ENCODE data around the gene CATSPERD.
A peak's percentile ranks its signal among the peaks of the same experiment; 100 is the strongest.
"Not testable (repeated sequence)": the region's sequence is repeated elsewhere in the genome, so short reads cannot be mapped to it uniquely, and the experiment has no call there.

CATSPERD gene

DNA sequence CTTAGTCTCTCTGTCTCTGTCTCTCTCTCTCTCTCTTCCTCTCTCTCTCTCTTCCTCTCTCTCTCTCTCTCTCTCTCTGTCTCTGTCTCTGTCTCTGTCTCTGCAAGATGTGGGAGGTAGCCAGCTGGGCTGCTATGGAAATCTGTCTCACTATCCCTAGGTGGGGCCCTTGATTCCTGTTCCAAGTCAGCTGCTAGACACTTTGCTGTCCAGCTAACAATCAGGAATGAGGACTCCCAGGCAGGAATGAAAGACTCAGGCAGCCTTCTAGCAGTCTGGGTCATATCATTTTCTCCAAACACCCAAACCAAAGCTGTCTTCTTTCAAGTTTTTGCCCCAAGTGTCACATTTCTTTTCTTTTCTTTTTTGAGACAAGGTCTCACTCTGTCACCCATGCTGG lies 23.2 kb downstream of the CATSPERD start:
- DNase-seq, result peak; percentile 56

DNA sequence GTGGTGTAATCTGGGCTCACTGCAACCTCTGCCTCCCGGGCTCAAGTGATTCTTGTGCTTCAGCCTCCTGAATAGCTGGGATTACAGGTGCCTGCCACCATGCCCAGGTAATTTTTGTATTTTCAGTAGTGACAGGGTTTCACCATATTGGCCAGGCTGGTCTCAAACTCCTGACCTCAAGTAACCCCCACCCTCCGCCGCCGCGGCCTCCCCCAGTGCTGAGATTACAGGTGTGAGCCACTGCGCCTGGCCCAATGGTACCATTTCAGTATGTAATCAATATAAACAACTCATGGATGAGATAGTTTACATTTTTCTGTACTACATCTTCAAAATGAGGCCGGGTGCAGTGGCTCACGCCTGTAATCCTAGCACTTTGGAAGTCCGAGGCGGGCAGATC lies 24.6 kb downstream of the CATSPERD start:
- DNase-seq, result not testable (repeated sequence)

DNA sequence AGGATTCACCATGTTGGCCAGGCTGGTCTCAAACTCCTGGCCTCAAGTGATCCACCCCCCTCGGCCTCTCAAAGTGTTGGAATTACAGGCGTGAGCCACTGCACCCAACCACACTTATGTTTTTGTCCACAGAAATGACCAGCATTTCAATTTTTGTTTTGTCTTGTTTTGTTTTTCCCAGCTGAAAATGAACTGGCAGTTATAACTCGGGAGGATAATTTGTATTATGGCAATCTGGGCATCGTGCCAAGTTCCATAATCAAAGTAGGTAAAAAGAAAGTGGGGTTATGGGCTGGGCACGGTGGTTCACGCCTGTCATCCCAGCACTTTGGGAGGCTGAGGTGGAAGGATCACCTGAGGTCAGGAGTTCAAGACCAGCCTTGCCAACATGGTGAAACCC lies 28.5 kb downstream of the CATSPERD start:
- not testable (repeated sequence) for DNase-seq

GRCh38 chr19:5749505-5749904 lies 29.1 kb downstream of the CATSPERD start:
- no peak for DNase-seq

DNA sequence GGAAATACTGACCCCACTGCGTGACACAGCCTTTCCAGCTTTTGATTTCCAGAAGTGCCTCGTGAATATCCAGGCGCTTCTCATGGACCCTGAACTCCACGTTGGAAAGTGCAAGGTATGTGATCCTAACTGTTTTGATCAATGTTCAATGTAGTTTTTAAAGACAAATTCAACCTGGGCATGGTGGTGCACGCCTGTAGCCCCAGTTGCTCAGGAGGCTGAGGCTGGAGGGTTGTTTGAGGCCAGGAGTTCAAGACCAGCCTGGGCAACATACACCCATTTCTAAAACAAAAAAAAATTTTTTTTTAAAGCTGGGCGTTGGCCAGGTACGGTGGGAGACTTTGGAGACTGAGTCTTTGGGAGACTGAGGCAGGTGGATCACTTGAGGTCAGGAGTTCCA lies 31.3 kb downstream of the CATSPERD start:
- DNase-seq, result no peak

DNA sequence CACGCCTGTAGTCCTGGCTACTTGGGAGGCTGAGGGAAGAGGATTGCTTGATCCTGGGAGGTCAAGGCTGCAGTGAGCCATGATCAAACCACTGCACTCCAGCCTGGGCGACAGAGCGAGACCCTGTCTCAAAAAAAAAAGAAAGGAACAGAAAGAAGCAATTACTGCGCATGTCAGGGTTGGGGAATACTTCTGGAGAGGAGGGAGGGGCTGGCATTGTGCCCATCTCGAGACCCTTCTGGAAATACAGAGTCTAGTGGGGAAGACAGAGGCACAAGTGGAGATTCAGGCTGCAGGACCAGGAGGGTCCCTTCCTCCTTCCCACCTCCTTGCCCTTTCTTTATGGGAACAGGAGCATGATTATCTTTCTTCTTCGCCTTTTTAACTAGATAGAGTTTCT lies 33.3 kb downstream of the CATSPERD start:
- DNase-seq, result no peak

DNA sequence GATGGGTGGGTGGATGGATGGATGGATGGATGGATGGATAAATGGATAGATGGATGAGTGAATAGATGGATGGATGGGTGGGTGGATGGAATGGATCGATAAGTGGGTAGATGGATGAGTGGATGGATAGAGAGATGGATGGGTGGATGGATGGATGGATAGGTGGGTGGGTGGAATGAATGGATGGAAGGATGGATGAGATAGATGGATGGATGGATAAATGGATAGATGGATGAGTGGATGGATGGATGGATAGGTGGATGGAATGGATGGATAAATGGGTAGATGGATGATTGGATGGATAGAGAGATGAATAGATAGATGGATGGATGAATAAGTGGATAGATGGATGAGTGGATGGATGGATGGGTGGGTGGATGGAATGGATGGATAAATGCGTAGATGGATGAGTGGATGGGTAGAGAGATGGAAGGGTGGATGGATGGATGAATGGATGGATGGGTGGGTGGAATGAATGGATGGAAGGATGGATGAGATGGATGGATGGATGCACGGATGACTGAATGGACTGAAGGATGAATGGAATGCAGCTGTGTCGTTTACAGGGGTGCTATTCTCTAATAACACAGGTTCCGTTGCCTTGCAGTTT lies 42.3 kb downstream of the CATSPERD start:
- DNase-seq, result no peak

- no peak for DNase-seq
Observed at GRCh38 chr19:5765220-5765619, 44.8 kb downstream of the CATSPERD start.

- no peak for DNase-seq
Observed at GRCh38 chr19:5767949-5768348, 47.5 kb downstream of the CATSPERD start.

GRCh38 chr19:5772416-5772815 lies 52.0 kb downstream of the CATSPERD start:
- no peak for DNase-seq

DNA sequence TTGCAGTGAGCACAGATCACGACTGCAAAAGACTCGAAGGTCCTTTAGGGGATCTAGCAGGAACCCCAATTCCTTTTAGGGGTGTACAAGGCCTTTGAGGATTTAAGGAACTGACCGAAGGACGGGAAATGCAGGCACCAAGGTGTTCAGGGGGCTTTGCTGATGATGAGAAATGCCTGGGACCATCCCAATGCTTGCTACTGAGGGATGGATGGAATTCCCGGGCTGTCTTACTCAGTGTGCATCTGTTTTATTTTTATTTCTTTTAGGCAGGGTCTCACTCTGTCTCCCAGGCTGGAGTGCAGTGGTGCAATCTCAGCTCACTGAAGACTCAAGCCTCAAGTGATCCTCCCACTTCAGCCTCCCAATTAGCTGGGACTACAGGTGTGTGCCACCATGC lies 52.8 kb downstream of the CATSPERD start:
- no peak for DNase-seq

- DNase-seq, result no peak
Observed at GRCh38 chr19:5774921-5775320, 54.5 kb downstream of the CATSPERD start.

DNA sequence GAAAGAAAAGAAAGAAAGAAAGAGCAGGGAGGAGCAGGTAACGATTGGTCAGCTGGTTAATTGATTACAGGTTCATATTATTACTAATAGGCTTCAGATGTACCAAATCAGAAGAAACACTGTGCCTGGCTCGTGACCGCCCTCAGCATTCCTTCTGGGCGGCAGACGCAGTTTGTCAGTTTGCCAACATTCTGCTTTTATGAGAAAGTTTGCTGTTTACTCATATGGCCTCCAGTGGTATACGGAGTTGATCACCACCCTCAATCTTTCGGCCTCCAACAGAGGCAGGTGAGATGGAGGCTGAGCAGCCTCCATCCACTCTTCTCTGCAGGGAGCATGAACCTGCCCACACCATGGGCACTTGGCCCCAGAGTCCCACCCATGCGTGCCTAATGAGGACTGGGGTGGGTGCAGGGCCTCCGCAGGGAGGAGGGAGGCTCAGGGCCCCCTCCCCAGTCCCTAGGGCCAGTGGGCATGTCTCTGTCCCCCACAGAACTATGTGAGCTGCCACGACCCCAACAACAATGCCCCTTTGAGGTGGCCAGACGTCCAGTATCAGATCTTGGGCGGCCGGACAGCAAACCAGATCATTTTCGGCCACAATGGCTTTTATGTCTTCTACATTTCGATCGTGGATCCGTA lies 55.4 kb downstream of the CATSPERD start:
- no peak for DNase-seq

DNA sequence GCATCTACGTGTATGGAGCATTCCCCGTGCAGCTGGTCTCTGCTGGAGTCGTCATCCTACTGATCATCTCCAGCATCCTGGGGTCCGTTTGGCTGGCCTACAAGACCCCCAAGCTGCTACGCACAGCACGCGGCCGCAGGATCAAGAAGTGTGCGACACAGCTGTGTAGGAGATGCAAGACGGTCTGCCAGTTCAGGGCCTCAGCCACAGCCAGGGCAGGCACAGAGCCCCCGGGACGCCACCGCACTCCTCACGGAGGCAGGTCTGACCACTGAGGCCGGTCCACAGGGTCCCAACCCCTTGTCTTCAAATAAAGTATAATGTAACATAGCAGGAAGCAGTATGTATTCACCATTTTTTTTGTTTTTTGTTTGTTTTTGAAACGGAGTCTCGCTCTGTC lies 58.0 kb downstream of the CATSPERD start:
- DNase-seq, result no peak

DNA sequence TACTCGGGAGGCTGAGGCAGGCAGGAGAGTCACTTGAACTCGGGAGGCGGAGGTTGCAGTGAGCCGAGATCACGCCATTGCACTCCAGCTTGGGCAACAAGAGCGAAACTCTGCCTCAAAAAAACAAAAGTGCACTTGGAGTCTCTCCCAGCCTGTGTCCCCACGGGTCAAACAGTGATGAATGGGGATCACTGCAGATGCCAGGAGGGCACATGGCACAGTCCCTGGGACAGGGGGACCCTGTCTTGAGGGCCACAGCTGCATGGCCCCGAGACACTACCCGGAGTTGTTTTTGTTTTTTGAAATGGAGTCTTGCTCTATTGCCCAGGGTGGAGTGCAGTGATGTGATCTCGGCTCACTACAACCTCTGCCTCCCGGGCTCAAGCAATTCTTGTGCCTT lies 60.5 kb downstream of the CATSPERD start:
- DNase-seq, result not testable (repeated sequence)

DNA sequence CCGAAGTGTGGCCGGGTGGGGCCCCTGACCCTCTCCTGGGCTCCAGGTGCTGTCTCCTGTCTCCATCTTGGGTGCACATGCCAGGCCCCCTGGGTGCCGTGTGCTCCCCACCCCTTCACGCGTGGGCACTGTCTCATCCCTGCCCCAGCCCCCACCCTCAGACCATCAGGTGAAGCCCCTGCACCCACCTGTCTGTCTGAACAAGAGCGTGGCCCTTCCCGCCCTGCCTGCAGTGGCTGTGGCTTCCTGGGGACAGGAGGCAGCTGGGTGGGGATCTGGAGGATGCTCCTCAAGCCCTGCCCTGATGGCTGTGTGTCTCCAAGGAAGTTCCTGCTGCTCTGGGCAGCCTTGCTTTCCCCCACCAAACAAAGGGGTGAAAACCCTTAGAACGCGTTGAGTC lies 61.9 kb downstream of the CATSPERD start:
- no peak for DNase-seq

DNA sequence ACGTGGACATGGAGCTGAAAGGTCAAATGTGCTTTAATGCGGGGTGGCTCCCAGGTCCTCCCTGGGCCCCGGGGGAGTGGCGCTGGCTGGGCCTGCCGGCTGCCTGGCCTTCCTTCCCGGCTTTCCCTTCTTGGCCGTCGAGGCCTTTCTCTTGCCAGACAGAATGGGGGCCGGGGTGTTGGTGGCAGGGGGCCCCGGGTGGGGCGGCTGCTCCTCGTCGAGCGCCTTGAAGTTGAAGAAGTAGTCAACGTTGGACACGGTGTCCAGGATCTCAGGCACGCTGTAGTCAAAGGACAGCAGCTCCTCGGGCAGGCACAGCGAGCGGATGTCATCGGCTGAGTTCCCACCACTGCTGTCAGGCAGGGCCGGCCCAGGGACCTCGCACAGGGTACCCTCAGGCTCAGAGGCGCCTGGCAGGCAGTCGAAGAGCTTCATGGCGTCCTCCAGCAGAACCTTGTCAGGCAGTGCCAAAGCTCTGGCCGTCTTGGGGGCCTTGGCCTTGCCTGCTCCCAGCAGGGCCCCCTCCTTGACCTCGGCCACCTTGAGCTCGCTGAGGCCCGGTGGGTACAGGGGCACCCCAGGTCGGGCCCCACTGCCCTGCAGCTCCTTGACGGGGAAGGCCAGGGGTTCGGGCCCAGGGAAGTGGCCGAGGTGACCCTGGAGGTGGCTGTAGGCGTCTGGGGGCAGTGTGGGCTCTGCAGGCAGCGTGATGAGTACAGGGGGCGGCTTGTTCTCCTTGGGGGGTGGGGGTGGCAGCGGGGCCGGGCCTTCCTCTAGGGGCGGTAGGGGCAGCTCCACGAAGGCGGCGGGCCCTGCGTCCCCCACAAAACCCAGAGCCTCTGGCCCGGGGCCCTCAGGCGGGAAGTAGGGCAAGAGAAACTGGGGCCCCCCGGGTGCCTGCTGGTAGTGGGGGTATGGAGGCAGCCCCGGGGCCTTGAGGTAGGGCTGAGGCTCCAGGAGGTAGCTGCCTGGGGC lies 62.8 kb downstream of the CATSPERD start:
- DNase-seq, result no peak

- DNase-seq, result no peak
Observed at GRCh38 chr19:5784581-5785147, 64.2 kb downstream of the CATSPERD start, which contains the start of gene PRR22. TSS of gene PRR22 (minus strand) at chr19:5784746. CDS start at chr19:5784660, 86 bp downstream.

DNA sequence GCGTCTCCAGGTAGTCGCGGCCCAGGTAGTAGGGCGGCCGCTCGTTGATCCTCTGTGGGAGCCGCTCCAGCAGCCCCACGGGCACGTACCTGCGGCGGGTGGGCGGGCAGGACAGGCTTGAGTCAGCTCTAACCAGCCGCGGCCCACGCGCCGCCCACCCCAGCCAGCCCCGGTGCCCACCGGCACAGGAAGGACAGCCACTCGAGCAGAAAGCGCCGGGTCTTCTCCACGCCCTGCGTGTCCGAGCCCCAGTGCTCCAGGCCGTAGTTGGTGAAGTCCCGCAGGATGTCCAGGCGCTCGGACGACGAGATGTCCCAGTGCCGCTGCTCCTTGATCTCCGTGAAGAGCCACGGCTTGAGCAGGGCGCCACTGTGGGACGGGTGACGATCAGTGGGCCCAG lies 65.0 kb downstream of the CATSPERD start:
- no peak for DNase-seq

- DNase-seq, result no peak
Observed at GRCh38 chr19:5786593-5787408, 66.4 kb downstream of the CATSPERD start.

GRCh38 chr19:5787409-5788182 lies 67.2 kb downstream of the CATSPERD start:
- no peak for DNase-seq

DNA sequence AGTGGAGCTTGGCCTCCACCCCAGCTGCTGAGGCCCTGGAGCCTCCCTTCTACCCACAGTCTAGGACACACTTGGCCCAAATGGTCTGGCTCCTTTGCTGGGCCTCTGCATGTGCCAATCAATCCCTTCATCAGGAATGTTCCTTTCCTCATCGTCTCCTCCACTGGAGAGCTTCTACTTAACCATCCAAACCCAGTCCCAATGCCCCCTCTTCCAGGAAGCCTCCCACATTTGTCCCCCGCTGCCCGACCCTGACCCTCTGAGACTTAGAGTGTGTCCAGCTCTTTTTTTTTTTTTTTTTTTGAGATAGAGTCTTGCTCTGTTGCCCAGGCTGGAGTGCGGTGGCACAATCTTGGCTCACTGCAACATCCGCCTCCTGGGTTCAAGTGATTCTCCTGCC lies 68.0 kb downstream of the CATSPERD start:
- no peak for DNase-seq

Data from islet precursor cell (in vitro differentiated cells).